Thoracic aorta (tissue), 2 donors: Measurements from ENCODE around the gene GMDS. TPM values are rescaled to one million over a fixed set of nuclear protein-coding genes. Genes with fewer than 3 reads are reported as not detected.

ENCODE experiments used
- ATAC-seq: fragments of 150-250 bp; one replicate; pipeline ENCODE4 v1.8.0; 2017; ENCODE audit warnings: low read depth; ENCODE audit not compliant: insufficient number of reproducible peaks, low FRiP score
- DNase-seq: peaks from one replicate; pipeline ENCODE4 v3.0.0-alpha.2; 2020; ENCODE audit warnings: low spot score
- H3K27ac ChIP-seq, 2 donors: fragments of 200-600 bp; sonication (generic); 1 replicate in 1 of 2; 2 replicates in 1 of 2; pipeline ENCODE4 v1.5.1; 2016; ENCODE audit warnings: mild to moderate bottlenecking in 2 of 2, moderate library complexity in 2 of 2
- H3K27me3 ChIP-seq: fragments of 200-600 bp; sonication (generic); replicated peaks from 2 replicates; pipeline ENCODE4 v1.6.0; 2016; ENCODE audit warnings: mild to moderate bottlenecking; ENCODE audit not compliant: insufficient read depth
- H3K36me3 ChIP-seq: fragments of 200-600 bp; sonication (generic); one replicate; pipeline ENCODE4 v1.5.1; 2016
- H3K4me1 ChIP-seq, 2 donors: fragments of 200-600 bp; sonication (generic); 1 replicate in 1 of 2; 2 replicates in 1 of 2; pipeline versions ENCODE4 v1.5.1 to v1.6.0; 2016; ENCODE audit warnings: low read depth in 2 of 2, mild to moderate bottlenecking in 1 of 2; ENCODE audit not compliant: control insufficient read depth in 1 of 2
- H3K4me3 ChIP-seq: fragments of 200-600 bp; sonication (generic); 2 replicates; pipeline ENCODE4 v1.5.1; 2016; ENCODE audit warnings: mild to moderate bottlenecking
- H3K9me3 ChIP-seq: fragments of 200-600 bp; sonication (generic); 2 replicates; pipeline ENCODE4 v1.5.1; 2016
- CTCF ChIP-seq: fragments of 200-600 bp; sonication (generic); IDR thresholded peaks from one replicate; pipeline ENCODE4 v1.5.1; 2019; ENCODE audit warnings: antibody characterized with exemption
- total RNA-seq, 2 donors: library from RNA; depleted of rRNA; stranded (reverse); fragments of >200 nt; gene quantifications; one replicate each; pipeline versions ENCODE4 v1.1.0 to v1.2.3, GENCODE V29; 2016

Gene GMDS
- total RNA-seq, 2 donors from 2014 or later, result 87.8 to 87.9 TPM

GRCh38 chr6:1591243-1591642, 654.2 kb downstream of the GMDS start:
- Histone ChIP-seq H3K27me3 (no peaks in the 10 kb centered on the region), H3K4me3 (no peak overlapping the region), H3K36me3 (no peaks in the 10 kb centered on the region), H3K4me1 (peaks cover 0 to 6% of the 10 kb centered on the region in 2 donors), H3K27ac (no peak overlapping the region), H3K9me3 (no peaks in the 10 kb centered on the region)
- TF ChIP-seq CTCF, result no peak
- DNase-seq (no peak), ATAC-seq (no peak)

DNA sequence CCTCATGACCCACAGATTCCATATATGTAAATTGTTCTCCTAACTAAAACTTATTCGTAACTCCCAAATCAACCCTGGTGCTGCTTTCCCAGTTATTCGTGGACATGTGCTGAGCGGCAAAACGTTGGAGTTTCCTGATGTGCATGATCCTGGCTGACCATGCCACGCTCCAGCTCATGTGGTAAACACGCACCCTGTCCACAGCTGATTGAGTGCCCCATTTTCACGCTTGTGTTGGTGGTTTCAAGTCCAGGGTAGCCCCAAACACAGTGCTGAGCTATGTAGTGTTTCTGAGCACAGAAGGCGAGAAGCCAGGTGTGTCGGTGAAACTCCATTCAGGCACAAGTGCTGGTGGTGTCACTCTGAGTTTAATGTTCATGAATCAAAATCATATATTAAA, 654.8 kb downstream of the GMDS start:
- ATAC-seq (no peak), DNase-seq (no peak)
- no peaks in the 10 kb centered on the region for H3K4me1 ChIP-seq
- H3K36me3 ChIP-seq, result no peaks in the 10 kb centered on the region
- H3K27ac ChIP-seq, result no peak overlapping the region
- no peak overlapping the region for H3K4me3 ChIP-seq
- TF ChIP-seq CTCF, result no peak
- no peaks in the 10 kb centered on the region for H3K9me3 ChIP-seq
- no peaks in the 10 kb centered on the region for H3K27me3 ChIP-seq

GRCh38 chr6:1589208-1589607, 656.2 kb downstream of the GMDS start:
- Histone ChIP-seq H3K4me1 (no peaks in the 10 kb centered on the region), H3K4me3 (no peak overlapping the region), H3K27me3 (no peaks in the 10 kb centered on the region), H3K27ac (no peak overlapping the region), H3K9me3 (no peaks in the 10 kb centered on the region), H3K36me3 (no peaks in the 10 kb centered on the region)
- DNase-seq, result no peak
- ATAC-seq, result no peak
- TF ChIP-seq CTCF, result no peak

DNA sequence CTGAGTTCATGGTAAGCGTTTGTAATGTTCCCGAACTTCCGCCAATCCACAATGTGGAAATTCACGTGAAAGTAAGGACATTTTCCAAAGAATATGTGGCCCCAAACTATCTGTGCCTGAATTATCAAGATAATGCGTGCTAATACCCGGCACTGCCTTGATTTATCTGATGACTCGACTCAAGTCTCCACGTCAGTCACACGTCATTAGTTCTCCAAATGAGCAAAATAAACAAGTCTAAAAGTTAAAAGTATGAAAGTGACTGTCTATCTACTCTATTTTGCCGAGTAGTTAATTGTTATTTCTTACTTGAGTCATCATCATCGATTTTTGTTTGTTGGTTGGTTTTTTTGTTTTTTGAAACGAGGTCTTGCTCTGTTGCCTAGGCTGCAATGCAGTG, 657.4 kb downstream of the GMDS start:
- Histone ChIP-seq H3K36me3 (no peaks in the 10 kb centered on the region), H3K9me3 (no peaks in the 10 kb centered on the region), H3K4me3 (no peak overlapping the region), H3K27me3 (no peaks in the 10 kb centered on the region), H3K27ac (no peak overlapping the region), H3K4me1 (no peaks in the 10 kb centered on the region)
- ATAC-seq (no peak), DNase-seq (no peak)
- no peak for TF ChIP-seq CTCF

- H3K27ac ChIP-seq, result no peak overlapping the region
- H3K27me3 ChIP-seq, result no peaks in the 10 kb centered on the region
- ATAC-seq, result no peak
- H3K4me1 ChIP-seq, result no peaks in the 10 kb centered on the region
- no peaks in the 10 kb centered on the region for H3K9me3 ChIP-seq
- DNase-seq, result no peak
- no peaks in the 10 kb centered on the region for H3K36me3 ChIP-seq
- no peak for TF ChIP-seq CTCF
- H3K4me3 ChIP-seq, result no peak overlapping the region
Observed at GRCh38 chr6:1587546-1587945, 657.9 kb downstream of the GMDS start.
